Measurements from ENCODE around the gene IGFBP7. TPM values are rescaled to one million over a fixed set of nuclear protein-coding genes. Genes with fewer than 3 reads are reported as not detected.
"Not testable (repeated sequence)": the region's sequence is repeated elsewhere in the genome, so short reads cannot be mapped to it uniquely, and the experiment has no call there.

IGFBP7 gene
- total and polyA plus RNA-seq, 2 of the 8 experiments (the other 6 are each of a cell fraction or from before 2014, with no cell fraction given): 0.17 to 0.48 TPM

DNA sequence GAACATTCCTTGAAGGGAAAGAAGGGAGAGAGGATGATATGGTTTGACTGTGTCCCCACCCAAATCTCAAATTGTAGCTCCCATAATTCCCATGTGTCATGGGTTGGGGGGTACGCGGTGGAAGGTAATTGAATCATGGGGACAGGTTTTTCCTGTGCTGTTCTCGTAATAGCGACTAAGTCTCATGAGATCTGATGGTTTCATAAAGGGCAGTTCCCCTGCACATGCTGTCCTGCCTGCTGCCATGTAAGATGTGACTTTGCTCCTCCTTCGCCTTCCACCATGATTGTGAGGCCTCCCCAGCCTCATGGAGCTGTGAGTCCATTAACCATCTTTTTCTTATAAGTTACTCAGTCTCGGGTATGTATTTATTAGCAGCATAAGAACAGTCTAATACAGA, 63.1 kb downstream of the IGFBP7 start:
- H2BK120ac ChIP-seq (replicated peaks; ENCODE audit: low read depth, low read length); DNase-seq (ENCODE audit: low read depth in 1 of 2, low spot score in 2 of 2); H3K4me3 ChIP-seq (ENCODE audit: extremely low read depth in 1 of 4, insufficient read depth in 2 of 4, low read depth in 3 of 4, low read length in 4 of 4); H3K4me2 ChIP-seq (ENCODE audit: insufficient read depth in 1 of 2, low read depth in 2 of 2, low read length in 2 of 2); H4K5ac ChIP-seq (ENCODE audit: insufficient read length, low read depth, low read length); H3K36me3 ChIP-seq (ENCODE audit: control insufficient read depth in 2 of 4, insufficient read depth in 4 of 4, low read length in 3 of 4); H3K79me2 ChIP-seq (ENCODE audit: control insufficient read depth in 1 of 2, insufficient read depth in 2 of 2, low read length in 2 of 2); H3K14ac ChIP-seq (ENCODE audit: insufficient read length); H3K9me3 ChIP-seq (ENCODE audit: insufficient read depth in 2 of 2, low read depth in 1 of 2, low read length in 1 of 2); H3K4ac ChIP-seq (replicated peaks; ENCODE audit: insufficient read length, low read depth, low read length); H3K56ac ChIP-seq (replicated peaks; ENCODE audit: insufficient read length, low read depth, low read length); H3K79me1 ChIP-seq (ENCODE audit: low read depth, low read length); H3K27me3 ChIP-seq (replicated peaks in 1 of 4; ENCODE audit: control insufficient read depth in 3 of 4, extremely low read depth in 1 of 4, insufficient read depth in 3 of 4, low read length in 3 of 4); H3K23me2 ChIP-seq (ENCODE audit: low read depth, low read length); H2BK12ac ChIP-seq (ENCODE audit: low read depth, low read length); POLR2A ChIA-PET (ENCODE audit: partially characterized antibody); H3K27ac ChIP-seq (ENCODE audit: low read depth, low read length); H3K4me1 ChIP-seq (replicated peaks in 1 of 4; ENCODE audit: control insufficient read depth in 3 of 4, insufficient read depth in 4 of 4, low read length in 3 of 4); FAIRE-seq; H4K8ac ChIP-seq (ENCODE audit: extremely low read depth, insufficient read depth, low read length); H3K23ac ChIP-seq (ENCODE audit: insufficient read length); H3K18ac ChIP-seq (ENCODE audit: extremely low read depth, low read length); H2BK20ac ChIP-seq (ENCODE audit: low read length); H4K20me1 ChIP-seq (replicated peaks in 1 of 2; ENCODE audit: control insufficient read depth in 1 of 2, insufficient read depth in 2 of 2, low read length in 2 of 2); H2BK15ac ChIP-seq (ENCODE audit: low read length); H2AFZ ChIP-seq (ENCODE audit: low read length); H3K9ac ChIP-seq (replicated peaks in 1 of 4; ENCODE audit: extremely low read depth in 1 of 4, low read depth in 3 of 4, low read length in 3 of 4); H2AK5ac ChIP-seq (ENCODE audit: low read depth, low read length); H4K91ac ChIP-seq (replicated peaks; ENCODE audit: insufficient read length, low read length); H2BK5ac ChIP-seq (ENCODE audit: low read depth, low read length): not testable (repeated sequence)
- CTCF ChIA-PET (ENCODE audit: partially characterized antibody): interaction anchor here (1.0 to 1.1 kb wide), 2 partner anchors 9 to 144 kb away, joined by 3 to 5 read pairs; no protein-coding TSS in a partner anchor
- 95% methylated on average over 6 of the region's 6 CpGs; no CpG with 5 or more reads in 1 of the 2 experiments for WGBS, 2 experiments (ENCODE audit: extremely low coverage in 1 of 2, insufficient coverage in 1 of 2, insufficient read length in 1 of 2, insufficient replicate concordance in 2 of 2, low coverage in 1 of 2, low lambda C conversion rate in 2 of 2, missing lambda C conversion rate in 1 of 2)
